Measurements from ENCODE around the gene FLT1.

- TF ChIP-seq, protein P1, sequence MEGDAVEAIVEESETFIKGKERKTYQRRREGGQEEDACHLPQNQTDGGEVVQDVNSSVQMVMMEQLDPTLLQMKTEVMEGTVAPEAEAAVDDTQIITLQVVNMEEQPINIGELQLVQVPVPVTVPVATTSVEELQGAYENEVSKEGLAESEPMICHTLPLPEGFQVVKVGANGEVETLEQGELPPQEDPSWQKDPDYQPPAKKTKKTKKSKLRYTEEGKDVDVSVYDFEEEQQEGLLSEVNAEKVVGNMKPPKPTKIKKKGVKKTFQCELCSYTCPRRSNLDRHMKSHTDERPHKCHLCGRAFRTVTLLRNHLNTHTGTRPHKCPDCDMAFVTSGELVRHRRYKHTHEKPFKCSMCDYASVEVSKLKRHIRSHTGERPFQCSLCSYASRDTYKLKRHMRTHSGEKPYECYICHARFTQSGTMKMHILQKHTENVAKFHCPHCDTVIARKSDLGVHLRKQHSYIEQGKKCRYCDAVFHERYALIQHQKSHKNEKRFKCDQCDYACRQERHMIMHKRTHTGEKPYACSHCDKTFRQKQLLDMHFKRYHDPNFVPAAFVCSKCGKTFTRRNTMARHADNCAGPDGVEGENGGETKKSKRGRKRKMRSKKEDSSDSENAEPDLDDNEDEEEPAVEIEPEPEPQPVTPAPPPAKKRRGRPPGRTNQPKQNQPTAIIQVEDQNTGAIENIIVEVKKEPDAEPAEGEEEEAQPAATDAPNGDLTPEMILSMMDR (IDR thresholded peaks at IDR 0.05; ENCODE audit: borderline replicate concordance, extremely low read depth, low read length, poor library complexity, severe bottlenecking) = no peak
- TF ChIP-seq EZH2 (IDR thresholded peaks at IDR 0.05; ENCODE audit: borderline replicate concordance, low read depth, low read length, severe bottlenecking) = no peak
Measured at GRCh38 chr13:28442839-28443238, 52.1 kb downstream of the FLT1 start.

Measured in DND-41 (cell line).